GM21717 (cell line): ENCODE data around the gene PEX10.

ENCODE experiments used
- ATAC-seq: cut with Tn5 transposase; IDR thresholded peaks from one replicate; pipeline ENCODE4 v1.9.1; 2021; ENCODE audit warnings: mild to moderate bottlenecking, moderate library complexity; ENCODE audit not compliant: unreplicated experiment

Gene PEX10

GRCh38 chr1:2376931-2377672, 35.3 kb downstream of the PEX10 start:
- ATAC-seq: no peak

GRCh38 chr1:2376261-2376741, 36.1 kb downstream of the PEX10 start:
- ATAC-seq: no peak

- no peak for ATAC-seq
These were observed 36.5 kb downstream of the PEX10 start for GRCh38 chr1:2375923-2376260.

GRCh38 chr1:2375246-2375922, 37.0 kb downstream of the PEX10 start:
- no peak for ATAC-seq

- no peak for ATAC-seq
These were observed 37.9 kb downstream of the PEX10 start for GRCh38 chr1:2374252-2375155.

GRCh38 chr1:2373551-2374251, 38.7 kb downstream of the PEX10 start:
- no peak for ATAC-seq

GRCh38 chr1:2372551-2373490, 39.5 kb downstream of the PEX10 start:
- ATAC-seq: no peak

GRCh38 chr1:2368053-2368744, 44.2 kb downstream of the PEX10 start:
- no peak for ATAC-seq

- no peak for ATAC-seq
These were observed 48.4 kb downstream of the PEX10 start for GRCh38 chr1:2363847-2364513.

- ATAC-seq: no peak
These were observed 51.6 kb downstream of the PEX10 start for GRCh38 chr1:2360588-2361364.

- no peak for ATAC-seq
These were observed 53.4 kb downstream of the PEX10 start for GRCh38 chr1:2358651-2359640.

GRCh38 chr1:2358072-2358471, 54.3 kb downstream of the PEX10 start:
- no peak for ATAC-seq

- ATAC-seq: no peak
These were observed 55.2 kb downstream of the PEX10 start for GRCh38 chr1:2356911-2357845.

- no peak for ATAC-seq
These were observed 56.0 kb downstream of the PEX10 start for GRCh38 chr1:2356401-2356800.

GRCh38 chr1:2355373-2356261, 56.7 kb downstream of the PEX10 start:
- ATAC-seq: no peak
